ENCODE data around the gene KRT26. TPM values are rescaled to one million over a fixed set of nuclear protein-coding genes. Genes with fewer than 3 reads are reported as not detected.

The KRT26 gene, protein sequence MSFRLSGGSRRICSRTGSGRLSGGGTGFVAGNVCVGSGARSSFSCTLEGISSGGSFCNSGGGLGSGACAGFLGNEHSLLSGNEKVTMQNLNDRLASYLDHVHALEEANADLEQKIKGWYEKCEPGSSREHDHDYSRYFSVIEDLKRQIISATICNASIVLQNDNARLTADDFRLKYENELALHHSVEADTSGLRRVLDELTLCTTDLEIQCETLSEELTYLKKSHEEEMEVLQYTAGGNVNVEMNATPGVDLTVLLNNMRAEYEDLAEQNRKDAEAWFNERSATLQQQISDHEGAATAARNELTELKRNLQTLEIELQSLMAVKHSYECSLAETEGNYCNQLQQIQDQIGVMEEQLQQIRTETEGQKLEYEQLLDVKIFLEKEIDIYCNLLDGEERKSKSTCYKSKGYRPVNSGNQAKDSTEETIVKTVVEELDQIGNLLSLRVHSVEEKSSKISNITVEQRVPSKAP
- not detected in 2 replicates for total RNA-seq

DNA sequence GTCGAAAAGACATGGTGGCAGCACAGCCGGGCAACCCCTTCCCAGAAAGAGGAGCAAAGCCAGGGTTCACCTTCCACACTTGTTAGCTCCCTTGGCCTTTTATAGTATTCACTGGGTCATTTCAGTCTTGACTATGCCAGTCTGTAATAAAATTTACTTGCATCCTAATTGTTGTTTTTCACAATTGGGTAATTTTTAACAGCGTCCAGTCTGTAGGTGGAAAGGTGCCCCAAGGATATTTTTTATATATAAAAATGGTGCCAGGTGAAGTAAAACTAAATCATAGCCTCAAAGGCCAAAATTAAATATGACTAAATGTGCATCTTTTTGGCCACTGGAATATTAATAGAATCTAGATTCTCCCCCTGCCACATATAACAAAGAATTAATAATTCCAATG is at the start of gene KRT26:
KRT26 (minus strand) TSS at position 101 of the 400 bp plus-strand sequence; CDS start at position 13, 88 bp downstream.

DNA sequence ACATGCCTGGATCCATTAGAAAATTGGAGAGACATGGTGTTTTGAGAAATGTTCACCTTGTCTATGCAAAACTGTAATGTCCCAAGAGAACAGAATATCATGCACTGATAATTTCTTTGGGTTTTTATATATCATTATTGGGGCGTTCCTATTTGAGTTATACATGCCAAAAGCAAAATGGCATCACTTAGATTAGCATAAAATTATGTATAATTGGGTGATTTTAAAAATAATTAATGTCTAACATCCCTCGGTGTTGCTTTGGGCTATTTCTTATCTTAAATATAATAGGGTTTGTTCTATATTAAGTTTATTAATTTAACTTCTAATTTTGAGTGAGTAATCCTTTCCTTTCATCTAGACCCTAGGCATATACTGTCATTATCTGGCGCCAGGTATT is 27.9 kb upstream of the KRT26 start, which contains the start of gene KRT28:
KRT28 (minus strand) TSS at position 101 of the 400 bp plus-strand sequence; CDS start at position 35, 66 bp downstream.

DNA sequence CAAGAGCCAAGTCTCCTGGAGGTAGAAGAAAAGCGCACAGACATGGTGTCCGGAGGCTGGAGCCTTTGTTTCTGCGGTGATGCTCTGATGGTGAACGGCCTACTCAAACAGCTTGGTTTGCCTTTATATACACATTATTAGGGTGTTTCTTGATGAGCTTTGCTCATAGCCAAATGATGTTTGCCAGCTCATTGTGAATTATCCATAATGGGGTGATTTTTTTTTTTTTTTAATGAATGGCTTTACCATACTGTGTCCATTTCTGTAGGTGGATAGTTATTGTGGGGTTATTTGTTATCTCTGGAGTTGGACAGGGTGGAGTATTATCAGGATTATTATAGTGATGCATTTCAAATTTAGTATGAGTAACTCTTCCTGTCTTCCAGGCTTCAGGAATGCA is 10.4 kb upstream of the KRT26 start, which contains the start of gene KRT27:
KRT27 (minus strand) TSS at position 101 of the 400 bp plus-strand sequence; CDS start at position 44, 57 bp downstream.

DNA sequence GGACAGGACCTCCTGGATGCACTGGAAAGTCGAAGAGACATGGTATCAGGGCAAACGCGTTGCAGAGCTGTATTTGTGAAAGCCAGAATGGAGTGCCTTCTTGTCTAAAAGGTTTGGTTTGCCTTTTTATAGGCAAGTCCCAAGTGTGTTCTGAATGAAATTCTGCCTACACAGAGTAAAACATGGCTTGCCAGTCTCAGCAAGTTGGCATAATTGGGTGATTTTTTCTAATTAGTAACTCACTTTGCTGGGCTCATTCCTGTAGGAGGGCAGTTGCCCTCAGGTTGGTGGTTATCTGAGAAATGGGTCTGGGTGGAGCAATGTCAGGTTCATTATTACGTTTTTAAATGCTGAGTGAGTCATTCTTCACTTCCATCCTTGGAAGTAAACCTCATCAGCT is 16.8 kb downstream of the KRT26 start, which contains the start of gene KRT25:
KRT25 (minus strand) TSS at position 101 of the 400 bp plus-strand sequence; CDS start at position 41, 60 bp downstream.

Other genes starting within 250 kb of the KRT26 start
- not detected in 2 replicates for gene CCR7, start 206.7 kb downstream of the KRT26 start, total RNA-seq
- 71.5 and 90.7 TPM in 2 replicates for gene SMARCE1, start 124.4 kb downstream of the KRT26 start, total RNA-seq
- not detected in 2 replicates for gene KRT222, start 107.0 kb downstream of the KRT26 start, total RNA-seq
- gene KRT24, start 68.4 kb downstream of the KRT26 start, total RNA-seq = not detected in 2 replicates
- gene KRT25, start 16.9 kb downstream of the KRT26 start, total RNA-seq = not detected in 2 replicates
- not detected in 2 replicates for gene KRT27, start 10.3 kb upstream of the KRT26 start, total RNA-seq
- not detected in 2 replicates for gene KRT28, start 27.8 kb upstream of the KRT26 start, total RNA-seq
- 6.1 and 7.8 TPM in 2 replicates for gene KRT10, start 50.4 kb upstream of the KRT26 start, total RNA-seq
- gene KRT12, start 95.0 kb upstream of the KRT26 start, total RNA-seq = not detected in 2 replicates
- gene KRT20, start 113.0 kb upstream of the KRT26 start, total RNA-seq = not detected in 2 replicates
- not detected in 2 replicates for gene KRT23, start 165.4 kb upstream of the KRT26 start, total RNA-seq
- not detected in 2 replicates for gene KRT39, start 194.7 kb upstream of the KRT26 start, total RNA-seq
- not detected in 2 replicates for gene KRT40, start 212.1 kb upstream of the KRT26 start, total RNA-seq
- not detected in 2 replicates for gene KRTAP3-3, start 222.0 kb upstream of the KRT26 start, total RNA-seq
- gene KRTAP3-2, start 227.7 kb upstream of the KRT26 start, total RNA-seq = not detected in 2 replicates
- not detected in 2 replicates for gene KRTAP3-1, start 236.9 kb upstream of the KRT26 start, total RNA-seq